Neuronal stem cell (in vitro differentiated cells): ENCODE measurements around the gene RPL38.

Experiments
- DNase-seq: peaks from one replicate; pipeline ENCODE4 v3.0.0-alpha.2; 2013; ENCODE audit warnings: low spot score
- H2AFZ ChIP-seq: one replicate; pipeline ENCODE4 v1.6.1; 2013; ENCODE audit warnings: mild to moderate bottlenecking, low read length, inconsistent platforms
- H2AK5ac ChIP-seq: 2 replicates; pipeline ENCODE4 v1.6.1; 2013; ENCODE audit warnings: low read depth, mild to moderate bottlenecking, inconsistent platforms, low read length, moderate library complexity, mixed read lengths
- H2BK120ac ChIP-seq: 2 replicates; pipeline ENCODE4 v1.6.1; 2013; ENCODE audit warnings: low read depth, mild to moderate bottlenecking, inconsistent platforms, low read length, moderate library complexity, mixed read lengths
- H2BK12ac ChIP-seq: one replicate; pipeline ENCODE4 v1.6.1; 2013; ENCODE audit warnings: low read length, inconsistent platforms
- H2BK15ac ChIP-seq: 2 replicates; pipeline ENCODE4 v1.6.1; 2013; ENCODE audit warnings: mild to moderate bottlenecking, low read length, inconsistent platforms, mixed read lengths
- H2BK5ac ChIP-seq: one replicate; pipeline ENCODE4 v1.6.1; 2013; ENCODE audit warnings: inconsistent platforms, mild to moderate bottlenecking, low read length, moderate library complexity
- H3K14ac ChIP-seq: one replicate; pipeline ENCODE4 v1.6.1; 2013; ENCODE audit warnings: low read length, inconsistent platforms
- H3K18ac ChIP-seq: 2 replicates; pipeline ENCODE4 v1.6.1; 2013; ENCODE audit warnings: low read length, inconsistent platforms
- H3K23ac ChIP-seq: 2 replicates; pipeline ENCODE4 v1.6.1; 2013; ENCODE audit warnings: low read depth, mild to moderate bottlenecking, mixed read lengths, low read length, inconsistent platforms; ENCODE audit not compliant: poor library complexity
- H3K27ac ChIP-seq: replicated peaks from 3 replicates; pipeline ENCODE4 v1.5.1; 2013; ENCODE audit warnings: low read length, inconsistent platforms
- H3K27me3 ChIP-seq, 3 experiments: 2 replicates each; pipeline ENCODE4 v1.6.1; 2013; ENCODE audit warnings: low read length in 3 of 3, mild to moderate bottlenecking in 2 of 3, inconsistent platforms in 1 of 3, low read depth in 1 of 3, mixed read lengths in 1 of 3, moderate library complexity in 1 of 3; ENCODE audit not compliant: control insufficient read depth in 3 of 3, insufficient read depth in 3 of 3
- H3K36me3 ChIP-seq, 2 donors: replicated peaks in 1 of 2; 2 replicates each; pipeline ENCODE4 v1.6.1; 2013; ENCODE audit warnings: low read length in 2 of 2; ENCODE audit not compliant: control insufficient read depth in 2 of 2, insufficient read depth in 2 of 2
- H3K4ac ChIP-seq: 2 replicates; pipeline ENCODE4 v1.6.1; 2013; ENCODE audit warnings: inconsistent platforms, mild to moderate bottlenecking, low read length, moderate library complexity
- H3K4me1 ChIP-seq, 2 donors: 1 replicate in 1 of 2; 2 replicates in 1 of 2; pipeline ENCODE4 v1.6.1; 2013; ENCODE audit warnings: low read length in 2 of 2, low read depth in 1 of 2; ENCODE audit not compliant: control insufficient read depth in 2 of 2, insufficient read depth in 1 of 2
- H3K4me2 ChIP-seq: one replicate; pipeline ENCODE4 v1.6.1; 2013; ENCODE audit warnings: mild to moderate bottlenecking, low read length, inconsistent platforms; ENCODE audit not compliant: insufficient read depth, poor library complexity, severe bottlenecking
- H3K4me3 ChIP-seq, 2 donors: 2 replicates each; pipeline ENCODE4 v1.5.1; 2013; ENCODE audit warnings: low read length in 2 of 2, mild to moderate bottlenecking in 2 of 2, inconsistent platforms in 1 of 2, moderate library complexity in 1 of 2
- H3K79me1 ChIP-seq: one replicate; pipeline ENCODE4 v1.6.1; 2013; ENCODE audit warnings: low read depth, mild to moderate bottlenecking, inconsistent platforms, low read length, moderate library complexity
- H3K9ac ChIP-seq: one replicate; pipeline ENCODE4 v1.6.1; 2013; ENCODE audit warnings: mild to moderate bottlenecking, low read depth, low read length, inconsistent platforms; ENCODE audit not compliant: poor library complexity
- H3K9me3 ChIP-seq, 2 donors: replicated peaks in 1 of 2; 2 replicates each; pipeline versions ENCODE3 to v1.6.1; 2013; ENCODE audit warnings: low read length in 2 of 2, mild to moderate bottlenecking in 2 of 2, inconsistent platforms in 1 of 2, low read depth in 1 of 2, mixed read lengths in 1 of 2, moderate library complexity in 1 of 2; ENCODE audit not compliant: control insufficient read depth in 2 of 2, insufficient read depth in 1 of 2
- H4K8ac ChIP-seq: one replicate; pipeline ENCODE4 v1.6.1; 2013; ENCODE audit warnings: low read depth, mild to moderate bottlenecking, inconsistent platforms, low read length, moderate library complexity
- H4K91ac ChIP-seq: one replicate; pipeline ENCODE4 v1.6.1; 2013; ENCODE audit warnings: low read length, low read depth, mild to moderate bottlenecking, inconsistent platforms; ENCODE audit not compliant: poor library complexity
- WGBS, 2 donors: extraction: QIAGEN DNeasy Blood & Tissue Kit; methylation state at CpG; one replicate each; pipeline ENCODE4 v1.1.7; 2013; ENCODE audit warnings: missing lambda C conversion rate in 2 of 2, mixed read lengths in 1 of 2; ENCODE audit not compliant: insufficient read length in 2 of 2, insufficient replicate concordance in 1 of 2; ENCODE audit errors: extremely low coverage in 2 of 2; 5-methylcytosine and 5-hydroxymethylcytosine counted together

RPL38 gene

GRCh38 chr17:74226252-74226651, 22.8 kb downstream of the RPL38 start:
- H3K27ac ChIP-seq = no peak overlapping the region
- H2BK5ac ChIP-seq = no peak overlapping the region
- H3K4ac ChIP-seq = no peak overlapping the region
- no peak overlapping the region for H3K18ac ChIP-seq
- peaks cover 0 to 1% of the 10 kb centered on the region in 2 donors for H3K4me1 ChIP-seq
- no peak overlapping the region for H2AK5ac ChIP-seq
- H4K8ac ChIP-seq = no peak overlapping the region
- H2AFZ ChIP-seq = no peak overlapping the region
- H3K4me3 ChIP-seq = no peak overlapping the region
- no peaks in the 10 kb centered on the region for H3K27me3 ChIP-seq
- H3K23ac ChIP-seq = no peak overlapping the region
- no peak overlapping the region for H2BK12ac ChIP-seq
- peaks cover 0 to 68% of the 10 kb centered on the region in 2 donors for H3K36me3 ChIP-seq
- H3K9ac ChIP-seq = no peak overlapping the region
- H3K4me2 ChIP-seq = no peak overlapping the region
- no peak overlapping the region for H4K91ac ChIP-seq
- H3K9me3 ChIP-seq = no peaks in the 10 kb centered on the region
- no peak overlapping the region for H3K14ac ChIP-seq
- H3K79me1 ChIP-seq = no peaks in the 10 kb centered on the region
- no peak overlapping the region for H2BK15ac ChIP-seq
- WGBS, 2 donors = no CpG with 5 or more reads among the region's 6 CpGs
- no peak for DNase-seq
- H2BK120ac ChIP-seq = no peak overlapping the region

DNA sequence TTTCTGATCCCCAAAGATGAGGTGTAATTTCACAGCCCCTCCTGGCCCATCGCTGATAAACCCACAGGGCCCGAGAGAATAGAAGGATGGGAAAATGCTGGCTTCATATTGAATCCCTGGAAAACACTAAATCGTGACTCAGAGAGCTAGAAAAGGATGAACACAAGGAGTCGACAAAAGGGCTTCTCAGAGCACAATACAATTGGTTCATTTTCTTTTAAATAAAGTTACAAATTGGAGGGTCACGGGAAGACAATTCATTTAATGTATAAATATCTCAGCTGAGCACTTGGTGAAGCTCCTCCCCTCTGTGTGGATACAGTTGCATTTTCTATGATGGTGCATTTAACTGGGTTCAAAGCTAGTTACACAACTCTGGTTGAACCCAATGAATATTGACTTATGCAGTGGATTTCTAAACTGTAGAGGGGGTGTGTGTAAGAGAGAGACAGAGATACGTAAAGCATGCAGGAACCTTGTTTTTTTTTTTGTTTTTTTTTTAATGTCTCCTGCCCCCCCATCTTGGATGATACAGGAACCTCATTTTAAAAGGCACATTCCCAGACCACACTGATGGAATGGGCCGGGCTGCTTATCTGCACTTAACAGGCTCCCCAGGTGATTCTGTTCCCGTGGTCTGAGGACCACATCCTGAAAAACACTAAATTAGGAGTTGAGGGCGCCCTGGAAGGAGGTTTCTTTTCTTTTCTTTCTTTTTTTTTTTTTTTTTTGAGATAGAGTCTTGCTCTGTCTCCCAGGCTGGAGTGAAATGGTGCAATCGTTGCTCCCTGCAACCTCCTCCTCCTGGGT, 24.0 kb downstream of the RPL38 start:
- H2BK15ac ChIP-seq = no peak overlapping the region
- H3K4me2 ChIP-seq = no peak overlapping the region
- H3K14ac ChIP-seq = no peak overlapping the region
- DNase-seq = no peak
- no peak overlapping the region for H2AK5ac ChIP-seq
- no peak overlapping the region for H4K91ac ChIP-seq
- peaks cover 0 to 9% of the 10 kb centered on the region in 2 donors for H3K4me1 ChIP-seq
- no peak overlapping the region for H2BK120ac ChIP-seq
- no peak overlapping the region for H2AFZ ChIP-seq
- peaks cover 0 to 71% of the 10 kb centered on the region in 2 donors for H3K36me3 ChIP-seq
- no peak overlapping the region for H3K4ac ChIP-seq
- no peak overlapping the region for H3K9ac ChIP-seq
- no peak overlapping the region for H4K8ac ChIP-seq
- no peak overlapping the region for H3K18ac ChIP-seq
- H3K23ac ChIP-seq = no peak overlapping the region
- no peak overlapping the region for H2BK5ac ChIP-seq
- H3K27me3 ChIP-seq = no peaks in the 10 kb centered on the region
- H3K4me3 ChIP-seq = no peak overlapping the region
- H2BK12ac ChIP-seq = no peak overlapping the region
- no CpG with 5 or more reads among the region's 10 CpGs for WGBS, 2 donors
- no peaks in the 10 kb centered on the region for H3K9me3 ChIP-seq
- H3K27ac ChIP-seq = no peak overlapping the region
- no peaks in the 10 kb centered on the region for H3K79me1 ChIP-seq

- DNase-seq = no peak
- Histone ChIP-seq H3K9me3 (no peaks in the 10 kb centered on the region), H3K79me1 (no peaks in the 10 kb centered on the region), H3K4me1 (peaks cover 0 to 9% of the 10 kb centered on the region in 2 donors), H3K9ac (no peak overlapping the region), H4K91ac (no peak overlapping the region), H2BK120ac (no peak overlapping the region), H3K14ac (no peak overlapping the region), H2BK15ac (no peak overlapping the region), H4K8ac (no peak overlapping the region), H3K18ac (no peak overlapping the region), H3K36me3 (peaks cover 0 to 65% of the 10 kb centered on the region in 2 donors), H2AFZ (no peak overlapping the region), H3K4ac (no peak overlapping the region), H3K4me2 (no peak overlapping the region), H2BK5ac (no peak overlapping the region), H3K4me3 (no peak overlapping the region), H2AK5ac (no peak overlapping the region), H3K23ac (no peak overlapping the region), H3K27me3 (no peaks in the 10 kb centered on the region), H2BK12ac (no peak overlapping the region), H3K27ac (no peak overlapping the region)
- no CpG with 5 or more reads among the region's 5 CpGs for WGBS, 2 donors
These were observed 25.0 kb downstream of the RPL38 start for GRCh38 chr17:74228306-74228978.

- H3K9ac ChIP-seq = no peak overlapping the region
- no CpG with 5 or more reads among the region's 16 CpGs for WGBS, 2 donors
These were observed 27.4 kb downstream of the RPL38 start for GRCh38 chr17:74230896-74231295.

More at GRCh38 chr17:74230896-74231295, 27.4 kb downstream of the RPL38 start:
- Histone ChIP-seq H2BK15ac (peak overlapping the region; percentile 62), H3K27me3 (no peaks in the 10 kb centered on the region), H2BK120ac (no peak overlapping the region), H4K8ac (no peak overlapping the region), H3K18ac (no peak overlapping the region), H3K36me3 (peaks cover 0 to 42% of the 10 kb centered on the region in 2 donors), H2AFZ (no peak overlapping the region), H4K91ac (no peak overlapping the region), H3K4me2 (no peak overlapping the region), H3K9me3 (no peaks in the 10 kb centered on the region), H3K27ac (no peak overlapping the region), H3K4ac (no peak overlapping the region), H2AK5ac (peak overlapping the region; percentile 69), H3K4me1 (peaks cover 11 to 13% of the 10 kb centered on the region in 2 donors), H3K23ac (no peak overlapping the region), H3K14ac (no peak overlapping the region), H3K79me1 (no peaks in the 10 kb centered on the region), H2BK12ac (no peak overlapping the region), H2BK5ac (peak overlapping the region; percentile 45), H3K4me3 (no peak overlapping the region)
- no peak for DNase-seq
